ENCODE measurements around the gene COG1.

The COG1 gene

DNA sequence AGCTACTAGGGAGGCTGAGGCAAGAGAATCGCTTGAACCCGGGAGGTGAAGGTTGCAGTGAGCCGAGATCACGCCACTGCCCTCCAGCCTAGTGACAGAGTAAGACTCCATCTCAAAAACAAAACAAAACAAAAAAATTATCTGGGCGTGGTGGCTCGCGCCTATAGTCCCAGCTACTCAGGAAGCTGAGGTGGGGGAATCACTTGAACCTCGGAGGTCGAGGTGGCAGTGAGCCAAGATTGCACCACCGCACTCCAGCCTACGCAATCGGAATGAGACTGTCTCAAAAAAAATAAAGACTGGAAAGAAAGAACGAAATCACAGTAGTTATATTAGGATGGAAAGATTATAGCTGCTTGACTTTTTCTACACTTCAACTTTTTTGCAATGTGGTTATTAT, 18.9 kb downstream of the COG1 start:
- DNase-seq (ENCODE audit: low spot score), result no peak

DNA sequence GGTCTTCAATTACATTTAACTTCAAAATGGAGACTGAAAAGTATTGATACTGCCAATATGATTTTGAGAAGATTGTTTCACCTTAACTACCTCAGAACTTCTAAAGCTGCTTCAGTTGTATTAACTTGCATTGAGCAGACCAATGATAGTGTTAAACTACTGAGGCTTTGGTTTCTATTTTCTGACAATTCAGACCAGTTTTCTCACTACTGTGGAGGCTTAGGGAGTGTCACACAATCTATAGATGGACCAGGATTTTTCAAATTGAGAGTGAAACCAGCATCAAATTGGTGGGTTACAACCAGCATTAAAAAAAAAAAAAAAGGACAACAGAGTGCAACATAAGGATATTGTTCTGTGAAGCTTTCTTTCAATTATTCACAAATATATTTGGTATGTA, 21.2 kb downstream of the COG1 start:
- TF ChIP-seq, protein P1, sequence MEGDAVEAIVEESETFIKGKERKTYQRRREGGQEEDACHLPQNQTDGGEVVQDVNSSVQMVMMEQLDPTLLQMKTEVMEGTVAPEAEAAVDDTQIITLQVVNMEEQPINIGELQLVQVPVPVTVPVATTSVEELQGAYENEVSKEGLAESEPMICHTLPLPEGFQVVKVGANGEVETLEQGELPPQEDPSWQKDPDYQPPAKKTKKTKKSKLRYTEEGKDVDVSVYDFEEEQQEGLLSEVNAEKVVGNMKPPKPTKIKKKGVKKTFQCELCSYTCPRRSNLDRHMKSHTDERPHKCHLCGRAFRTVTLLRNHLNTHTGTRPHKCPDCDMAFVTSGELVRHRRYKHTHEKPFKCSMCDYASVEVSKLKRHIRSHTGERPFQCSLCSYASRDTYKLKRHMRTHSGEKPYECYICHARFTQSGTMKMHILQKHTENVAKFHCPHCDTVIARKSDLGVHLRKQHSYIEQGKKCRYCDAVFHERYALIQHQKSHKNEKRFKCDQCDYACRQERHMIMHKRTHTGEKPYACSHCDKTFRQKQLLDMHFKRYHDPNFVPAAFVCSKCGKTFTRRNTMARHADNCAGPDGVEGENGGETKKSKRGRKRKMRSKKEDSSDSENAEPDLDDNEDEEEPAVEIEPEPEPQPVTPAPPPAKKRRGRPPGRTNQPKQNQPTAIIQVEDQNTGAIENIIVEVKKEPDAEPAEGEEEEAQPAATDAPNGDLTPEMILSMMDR (IDR thresholded peaks at IDR 0.05; ENCODE audit: extremely low read depth, missing control alignments), result no peak
- no peak for DNase-seq (ENCODE audit: low spot score)

More for the DNA sequence above, 18.9 kb downstream of the COG1 start:
- TF ChIP-seq, protein P1 (IDR thresholded peaks at IDR 0.05; ENCODE audit: extremely low read depth, missing control alignments), result no peak

DNA sequence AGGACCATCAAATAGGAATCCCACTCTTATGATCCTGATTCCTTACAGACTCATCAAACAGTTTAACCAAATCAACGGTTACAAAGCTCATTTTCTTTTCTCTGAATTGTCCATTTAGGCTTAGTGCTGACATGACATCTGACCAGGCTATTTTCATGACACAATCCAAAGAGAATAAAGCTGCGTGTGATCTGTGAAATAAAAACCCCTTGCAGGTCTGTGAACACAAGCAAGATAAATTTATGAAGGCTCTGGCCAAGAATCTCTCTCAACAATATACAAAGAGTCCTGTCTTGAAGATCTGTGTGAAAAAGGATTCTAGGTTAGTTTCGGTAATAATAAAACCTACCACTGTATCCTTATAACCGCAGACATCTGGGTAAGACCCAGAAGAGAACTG, 22.0 kb downstream of the COG1 start:
- TF ChIP-seq, protein P1 (IDR thresholded peaks at IDR 0.05; ENCODE audit: extremely low read depth, missing control alignments), result no peak
- no peak for DNase-seq (ENCODE audit: low spot score)

DNA sequence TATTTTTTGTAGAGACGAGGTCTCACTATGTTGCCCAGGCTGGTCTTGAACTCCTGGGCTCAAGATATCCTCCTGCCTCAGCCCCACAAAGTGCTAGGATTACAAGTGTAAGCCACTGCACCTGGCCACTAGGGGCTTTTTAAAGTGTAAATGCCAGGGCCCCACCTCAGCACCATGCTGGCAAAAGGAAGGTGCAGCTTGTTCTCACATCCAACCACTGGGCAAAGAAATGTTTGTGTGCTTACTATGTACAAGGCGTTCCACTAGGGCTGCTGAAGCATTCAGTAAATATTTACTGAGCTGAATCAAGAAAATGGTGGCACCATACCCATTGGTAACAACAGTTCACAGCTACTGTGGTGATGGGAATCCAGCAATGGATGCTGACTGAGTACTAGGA, 22.6 kb downstream of the COG1 start:
- TF ChIP-seq, protein P1 (IDR thresholded peaks at IDR 0.05; ENCODE audit: extremely low read depth, missing control alignments), result no peak

DNA sequence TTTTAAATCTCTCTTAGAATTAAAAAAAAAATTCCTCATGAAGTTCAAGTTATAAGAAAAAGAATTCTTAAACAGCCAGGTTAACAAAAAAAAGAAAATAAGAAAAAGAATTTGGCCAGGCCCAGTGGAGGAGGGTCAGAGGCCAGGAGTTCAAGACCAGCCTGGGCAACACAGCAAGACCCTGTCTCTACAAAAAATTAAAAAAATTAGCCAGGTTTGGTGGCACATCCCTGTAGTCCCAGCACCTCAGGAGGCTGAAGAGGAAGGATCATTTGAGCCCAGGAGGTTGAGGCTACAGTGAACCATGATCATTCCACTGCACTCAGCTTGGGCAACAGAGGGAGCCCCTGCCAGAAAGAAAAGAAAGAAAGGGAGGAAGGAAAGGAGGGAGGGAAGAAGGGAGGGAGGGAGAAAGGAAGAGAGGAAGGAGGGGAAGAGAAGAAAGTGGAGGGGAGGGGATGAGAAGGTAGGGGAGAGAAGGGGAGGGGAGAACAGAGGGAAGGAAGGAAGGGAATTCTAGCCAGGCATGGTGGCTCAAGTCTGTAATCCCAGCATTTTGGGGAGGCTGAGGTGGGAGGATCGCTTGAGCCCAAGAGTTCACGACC, 30.9 kb downstream of the COG1 start:
- no peak for DNase-seq (ENCODE audit: low spot score)
- TF ChIP-seq, protein P1 (IDR thresholded peaks at IDR 0.05; ENCODE audit: extremely low read depth, missing control alignments), result no peak

More for the DNA sequence above, 22.6 kb downstream of the COG1 start:
- no peak for DNase-seq (ENCODE audit: low spot score)

DNA sequence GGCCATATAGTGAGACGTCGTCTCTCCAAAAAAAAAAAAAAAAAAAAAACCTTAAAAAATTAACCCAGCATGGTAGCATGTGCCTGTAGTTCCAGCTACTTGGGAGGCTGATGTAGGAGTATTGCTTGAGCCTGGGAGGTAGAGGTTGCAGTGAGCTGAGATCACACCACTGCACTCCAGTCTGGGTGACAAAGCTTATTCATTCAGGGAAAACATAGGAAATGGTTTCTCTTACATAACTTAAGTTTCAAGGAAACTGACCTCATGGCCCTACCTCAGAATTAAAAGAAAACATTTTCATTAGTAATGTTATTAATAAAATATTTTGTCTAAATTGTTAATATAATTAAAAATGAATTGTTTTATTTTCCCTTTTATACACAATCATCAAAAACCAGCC, 31.4 kb downstream of the COG1 start:
- DNase-seq (ENCODE audit: low spot score), result no peak
- TF ChIP-seq, protein P1 (IDR thresholded peaks at IDR 0.05; ENCODE audit: extremely low read depth, missing control alignments), result no peak

DNA sequence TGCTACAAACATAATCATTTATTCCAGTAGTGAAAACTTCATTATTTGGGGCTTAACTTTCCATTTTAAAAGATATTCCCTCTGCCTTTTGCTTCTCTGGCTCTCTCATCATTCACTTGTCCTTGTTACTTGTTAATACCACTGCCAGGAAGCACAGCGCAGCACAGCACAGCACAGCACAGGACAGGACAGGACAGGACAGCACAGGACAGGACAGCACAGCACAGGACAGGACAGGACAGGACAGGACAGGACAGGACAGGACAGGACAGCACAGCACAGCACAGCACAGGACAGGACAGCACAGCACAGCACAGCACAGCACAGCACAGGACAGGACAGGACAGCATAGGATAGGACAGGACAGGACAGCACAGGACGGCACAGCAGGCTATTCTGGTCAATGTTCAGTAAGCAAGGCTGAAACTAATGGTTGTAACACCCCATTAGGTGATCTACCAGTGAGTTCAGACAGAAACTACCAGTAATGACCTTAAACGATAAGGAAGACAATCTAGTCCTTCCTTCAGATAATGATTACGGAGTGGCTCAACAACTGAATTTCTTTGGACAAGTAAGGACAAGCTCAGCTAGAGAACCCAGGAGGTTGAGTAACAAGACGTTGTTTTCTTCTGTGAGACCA, 31.9 kb downstream of the COG1 start:
- no peak for DNase-seq (ENCODE audit: low spot score)
- TF ChIP-seq, protein P1 (IDR thresholded peaks at IDR 0.05; ENCODE audit: extremely low read depth, missing control alignments), result no peak
